H1 (cell line): ENCODE measurements around the gene GJB4. TPM values are rescaled to one million over a fixed set of nuclear protein-coding genes. Genes with fewer than 3 reads are reported as not detected.

Experiments
- BACH1 ChIP-seq: IDR thresholded peaks from 2 replicates; pipeline ENCODE4 v1.6.1; 2012; ENCODE audit warnings: low read length, improper control_type of control experiment
- POLR2AphosphoS5 ChIP-seq: IDR thresholded peaks from 2 replicates; pipeline ENCODE4 v1.6.1; 2011; ENCODE audit warnings: low read depth, low read length
- POU5F1 ChIP-seq: IDR thresholded peaks from 2 replicates; pipeline ENCODE4 v1.6.1; 2011; ENCODE audit warnings: low read depth, mild to moderate bottlenecking, low read length, moderate library complexity
- SIN3A ChIP-seq, 2 experiments: IDR thresholded peaks in 1 of 2; conservative IDR thresholded peaks in 1 of 2; 2 replicates each; pipeline ENCODE4 v1.6.1; 2011 to 2012; ENCODE audit warnings: low read length in 2 of 2, improper control_type of control experiment in 1 of 2, low read depth in 1 of 2, mild to moderate bottlenecking in 1 of 2
- SIRT6 ChIP-seq: IDR thresholded peaks from one replicate; pipeline ENCODE4 v1.7.1; 2012; ENCODE audit warnings: low read length, inconsistent platforms
- TCF12 ChIP-seq: IDR thresholded peaks from 2 replicates; pipeline ENCODE4 v1.6.1; 2011; ENCODE audit warnings: low read depth, mild to moderate bottlenecking, low read length
- polyA plus RNA-seq, 7 experiments: library from polyadenylated mRNA; depleted of rRNA in 3 of 7; stranded (reverse) in 5 of 7; unstranded in 2 of 7; fragments of >200 nt in 5 of 7; fragments of 200-250 nt in 2 of 7; gene quantifications; 1 replicate in 5 of 7; 2 replicates in 1 of 7; 4 replicates in 1 of 7; pipeline versions ENCODE4 v1.2.1 to v1.2.3, GENCODE V29; 2011 to 2013; ENCODE audit warnings: missing spikeins in 2 of 7, mixed read lengths in 2 of 7
- total RNA-seq: library from RNA; stranded (reverse); fragmentation: NEBNext Ultra II Directional; extraction: Animal tissue kit (Norgen Biotek cat#: 25700); gene quantifications from 2 replicates; pipeline ENCODE4 v1.2.1, GENCODE V29; 2021
- TF ChIP-seq, protein P1 (sequence below): IDR thresholded peaks from 2 replicates; pipeline ENCODE4 v1.6.1; 2011; ENCODE audit warnings: low read depth, mild to moderate bottlenecking, low read length; ENCODE audit not compliant: insufficient read depth

Gene GJB4
- total and polyA plus RNA-seq, 2 of the 8 experiments (the other 6 are each of a cell fraction or from before 2014, with no cell fraction given), result 0.20 to 0.41 TPM

DNA sequence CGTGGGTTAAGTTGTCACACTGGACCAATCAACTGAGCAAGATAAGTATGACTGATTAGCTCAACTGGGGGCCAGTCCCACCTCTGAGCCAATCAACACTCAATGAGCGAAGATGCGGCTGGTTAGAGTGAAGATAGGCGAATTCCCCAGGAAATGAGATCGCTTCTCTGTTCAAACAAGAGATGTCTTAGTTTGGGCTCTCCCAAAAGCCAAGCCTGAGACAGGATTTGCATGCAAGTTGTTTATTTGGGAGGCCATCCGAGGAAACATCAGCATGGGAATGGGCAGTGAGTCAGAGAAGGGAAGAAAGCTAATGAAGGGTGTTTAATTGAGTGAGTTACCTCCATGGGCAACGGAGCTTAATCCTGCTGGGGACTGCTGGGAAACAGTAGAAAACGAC lies 9.5 kb upstream of the GJB4 start (continued):
- TF ChIP-seq SIRT6 (no peak), BACH1 (no peak), POLR2AphosphoS5 (no peak), POU5F1 (no peak), TCF12 (no peak), SIN3A (conservative IDR thresholded peaks at IDR 0.05 in 1 of 2, IDR thresholded peaks at IDR 0.05 in 1 of 2; ENCODE audit: low read depth in 1 of 2, low read length in 2 of 2) (no peak)
- TF ChIP-seq, protein P1, sequence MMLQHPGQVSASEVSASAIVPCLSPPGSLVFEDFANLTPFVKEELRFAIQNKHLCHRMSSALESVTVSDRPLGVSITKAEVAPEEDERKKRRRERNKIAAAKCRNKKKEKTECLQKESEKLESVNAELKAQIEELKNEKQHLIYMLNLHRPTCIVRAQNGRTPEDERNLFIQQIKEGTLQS, result no peak
